Activated CD4-positive, alpha-beta T cell treated with anti-CD3 and anti-CD28 coated beads, Interleukin-2, amount 50 U/mL, for 16 hours (primary cell): ENCODE measurements around the gene FYCO1.
"Not testable (repeated sequence)": the region's sequence is repeated elsewhere in the genome, so short reads cannot be mapped to it uniquely, and the experiment has no call there.

Experiments used
- DNase-seq: peaks from one replicate; pipeline ENCODE4 v3.0.0-alpha.2; 2020

Gene FYCO1

GRCh38 chr3:45995236-45996192, at the start of gene FYCO1:
TSS of gene FYCO1 (minus strand) at chr3:45995824. CDS start at chr3:45984910, 10,914 bp downstream.
- peak; percentile 91 for DNase-seq

DNA sequence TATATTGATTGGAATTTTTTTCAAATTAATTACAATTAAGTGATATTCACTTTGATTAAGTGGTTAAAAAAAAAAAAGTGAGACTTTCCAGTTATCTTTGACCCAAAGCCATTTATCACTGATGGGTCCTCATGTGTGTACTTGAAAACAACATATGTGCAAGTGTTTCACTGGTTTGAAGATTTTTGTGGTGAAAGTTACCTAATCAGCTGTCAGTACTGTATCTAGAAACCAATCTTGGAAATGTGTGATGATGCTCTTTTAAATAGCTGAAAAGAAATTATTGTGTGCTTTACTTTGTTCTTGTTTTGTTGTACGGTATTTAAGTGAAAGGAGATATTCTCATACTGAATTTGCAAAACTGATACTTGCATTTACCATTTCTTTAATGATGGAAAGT, 43.3 kb upstream of the FYCO1 start:
- DNase-seq, result no peak

DNA sequence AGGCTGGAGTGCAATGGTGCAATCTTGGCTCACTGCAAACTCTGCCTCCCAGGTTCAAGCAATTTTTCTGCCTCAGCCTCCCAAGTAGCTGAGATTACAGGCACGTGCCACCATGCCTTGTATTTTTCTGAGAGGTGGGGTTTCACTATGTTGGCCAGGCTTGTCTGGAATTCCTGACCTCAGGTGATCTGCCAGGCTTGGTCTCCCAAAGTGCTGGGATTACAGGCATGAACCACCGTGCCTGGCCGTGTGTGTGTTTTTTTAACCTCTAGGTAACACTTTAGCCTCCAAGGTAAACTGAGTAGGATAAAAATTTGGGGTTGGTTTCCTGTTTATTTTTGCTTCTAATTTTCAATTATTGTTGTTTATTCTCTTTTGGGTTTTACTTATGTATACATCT, 42.4 kb upstream of the FYCO1 start:
- DNase-seq, result not testable (repeated sequence)

DNA sequence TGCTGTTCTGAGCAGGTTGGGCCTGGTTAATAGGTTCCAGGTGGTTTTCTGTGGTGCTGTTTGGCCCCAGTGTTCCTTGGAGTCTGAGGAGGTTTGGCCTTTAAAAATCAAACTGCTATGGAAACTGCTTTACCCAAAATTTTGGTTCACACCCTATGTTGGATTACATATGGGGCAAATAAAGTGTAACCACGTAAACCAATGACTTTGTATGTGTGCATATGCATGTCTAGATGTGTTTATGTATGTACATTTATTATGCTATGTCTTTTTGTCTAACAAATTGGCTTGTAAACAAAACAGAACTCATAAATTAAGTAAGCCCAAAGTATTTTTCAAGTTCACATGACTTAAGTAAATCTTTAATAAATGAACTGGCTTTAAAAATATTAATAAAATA, 40.6 kb upstream of the FYCO1 start:
- DNase-seq, result no peak

GRCh38 chr3:46031747-46032146, 36.1 kb upstream of the FYCO1 start:
- no peak for DNase-seq

- DNase-seq, result no peak
These were observed 35.6 kb upstream of the FYCO1 start for GRCh38 chr3:46031269-46031668.

DNA sequence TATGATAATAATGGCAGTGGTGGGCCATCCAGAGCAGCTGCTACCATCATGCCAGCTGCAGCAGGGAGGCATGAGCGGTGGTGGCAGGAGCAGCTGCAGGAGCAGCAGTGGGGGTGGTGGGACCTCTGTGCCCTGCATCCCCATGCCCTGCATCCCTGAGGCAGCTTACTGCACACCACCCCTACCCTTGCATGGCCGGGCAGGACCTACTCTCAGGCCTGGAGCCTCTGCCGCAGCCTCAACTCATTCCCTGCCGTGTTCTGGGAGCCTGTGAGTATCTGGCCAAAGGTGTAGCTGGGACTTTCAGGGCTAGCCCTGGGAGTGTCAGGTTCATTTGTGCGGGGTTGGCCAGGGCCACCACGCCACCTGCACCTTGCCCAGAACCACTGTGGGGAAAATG, 35.0 kb upstream of the FYCO1 start:
- no peak for DNase-seq

DNA sequence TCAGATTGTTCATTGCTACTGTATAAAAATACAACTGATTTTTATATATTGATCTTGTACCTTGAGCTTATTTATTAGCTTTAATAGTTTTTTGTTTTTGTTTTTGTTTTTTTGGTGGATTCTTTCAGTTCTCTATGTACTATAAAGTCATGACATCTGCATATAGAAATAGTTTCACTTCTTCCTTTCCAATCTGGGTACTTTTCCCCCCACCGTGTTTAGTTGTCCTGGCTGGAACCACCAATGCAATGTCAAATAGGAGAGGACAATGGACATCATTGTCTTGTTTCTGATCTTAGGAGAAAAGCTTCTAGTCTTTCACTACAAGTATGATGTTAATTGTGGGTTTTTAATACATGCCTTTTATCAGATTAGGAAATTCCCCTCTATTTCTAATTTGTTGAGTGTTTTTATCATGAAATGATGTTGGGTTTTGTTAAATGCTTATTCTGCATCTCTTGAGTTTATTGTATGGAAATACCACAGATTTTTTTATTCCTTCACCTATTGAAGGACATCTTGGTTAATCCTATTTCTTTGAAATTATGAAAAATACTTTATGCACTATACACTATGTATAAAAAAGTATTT, 34.4 kb upstream of the FYCO1 start:
- DNase-seq, result no peak

- no peak for DNase-seq
These were observed 32.2 kb upstream of the FYCO1 start for GRCh38 chr3:46027736-46028397.

DNA sequence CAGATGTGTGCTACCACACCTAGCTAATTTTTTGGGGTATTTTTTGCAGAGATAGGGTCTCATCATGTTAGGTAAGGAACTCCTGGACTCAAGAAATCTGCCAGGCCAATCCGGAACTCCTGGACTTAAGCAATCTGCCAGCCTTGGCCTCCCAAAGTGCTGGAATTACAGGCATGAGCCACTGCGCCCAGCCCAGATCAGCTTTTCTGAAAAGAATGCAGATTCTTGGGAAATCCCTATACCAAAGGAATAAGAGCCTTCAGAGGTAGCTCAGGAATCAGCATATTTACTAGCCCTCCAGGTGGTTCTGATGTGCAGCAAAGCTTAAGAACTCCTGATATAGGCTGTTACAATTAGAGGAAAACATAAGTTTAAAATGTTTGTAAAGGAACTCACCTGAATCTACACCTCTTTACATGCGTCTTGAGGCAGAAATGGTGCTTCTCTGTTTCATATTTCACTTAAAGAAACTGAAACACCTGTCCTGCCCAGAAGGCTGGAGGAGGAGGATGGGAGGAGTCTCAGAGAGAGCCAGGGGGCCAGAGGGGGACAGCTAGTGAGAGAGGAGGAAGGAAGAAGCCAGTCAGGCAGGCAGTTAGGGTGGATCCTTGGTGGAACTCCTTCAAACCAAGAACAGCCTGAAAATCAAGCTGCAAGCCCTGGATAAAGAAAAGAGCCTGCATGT, 31.5 kb upstream of the FYCO1 start, which contains the start of gene XCR1:
Gene XCR1 (minus strand): TSS at position 463 of the 685 bp plus-strand sequence. CDS start 5,536 bp downstream, outside the sequence.
- no peak for DNase-seq

DNA sequence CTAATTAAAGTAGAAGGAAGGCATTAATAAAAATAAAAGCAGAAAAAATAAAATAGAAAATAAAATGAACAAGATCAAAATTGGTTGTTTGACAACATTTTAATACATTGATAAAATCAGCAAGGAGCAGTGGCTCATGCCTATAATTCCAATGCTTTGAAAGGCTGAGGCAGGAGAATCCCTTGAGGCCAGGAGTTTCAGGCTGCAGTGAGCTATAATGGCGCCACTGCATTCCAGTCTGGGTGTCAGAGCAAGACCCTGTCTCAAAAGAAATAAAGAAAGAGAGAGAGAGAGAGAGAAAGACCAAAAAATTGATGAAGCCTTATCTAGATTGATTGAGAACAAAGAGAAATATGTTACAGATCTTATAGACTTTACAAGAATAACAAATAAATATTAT, 29.5 kb upstream of the FYCO1 start:
- DNase-seq, result no peak

GRCh38 chr3:46024131-46024530, 28.5 kb upstream of the FYCO1 start:
- no peak for DNase-seq

DNA sequence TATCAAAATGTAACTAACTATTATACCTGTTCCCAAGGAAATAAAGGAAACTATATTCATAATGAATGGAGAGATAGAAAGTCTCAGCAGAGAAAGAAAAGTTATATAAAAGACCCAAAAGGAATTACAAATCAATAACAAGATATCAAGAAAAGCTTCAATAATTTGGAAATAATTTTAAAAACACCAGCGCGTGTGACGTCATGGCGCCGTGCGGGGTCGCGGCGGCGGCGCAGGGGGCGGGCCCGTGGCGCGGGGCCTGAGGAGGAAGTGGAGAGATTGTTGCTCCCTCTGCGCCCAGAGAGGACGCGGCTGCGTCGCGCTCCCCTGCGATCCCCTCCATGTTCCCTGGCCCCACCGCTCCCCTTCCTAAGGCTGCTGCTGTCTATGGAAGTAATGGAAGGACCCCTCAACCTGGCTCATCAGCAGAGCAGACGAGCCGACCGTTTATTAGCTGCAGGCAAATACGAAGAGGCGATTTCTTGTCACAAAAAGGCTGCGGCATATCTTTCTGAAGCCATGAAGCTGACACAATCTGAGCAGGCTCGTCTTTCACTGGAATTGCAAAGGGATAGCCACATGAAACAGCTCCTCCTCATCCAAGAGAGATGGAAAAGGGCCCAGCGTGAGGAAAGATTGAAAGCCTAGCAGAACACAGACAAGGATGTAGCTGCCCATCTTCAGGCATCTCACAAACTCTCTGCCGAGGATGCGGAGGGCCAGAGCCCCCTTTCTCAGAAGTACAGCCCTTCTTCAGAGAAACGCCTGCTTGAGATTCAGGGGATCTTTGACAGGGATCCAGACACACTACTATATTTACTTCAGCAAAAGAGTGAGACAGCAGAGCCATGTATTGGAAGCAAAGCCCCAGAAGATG, 27.5 kb upstream of the FYCO1 start:
- no peak for DNase-seq

DNA sequence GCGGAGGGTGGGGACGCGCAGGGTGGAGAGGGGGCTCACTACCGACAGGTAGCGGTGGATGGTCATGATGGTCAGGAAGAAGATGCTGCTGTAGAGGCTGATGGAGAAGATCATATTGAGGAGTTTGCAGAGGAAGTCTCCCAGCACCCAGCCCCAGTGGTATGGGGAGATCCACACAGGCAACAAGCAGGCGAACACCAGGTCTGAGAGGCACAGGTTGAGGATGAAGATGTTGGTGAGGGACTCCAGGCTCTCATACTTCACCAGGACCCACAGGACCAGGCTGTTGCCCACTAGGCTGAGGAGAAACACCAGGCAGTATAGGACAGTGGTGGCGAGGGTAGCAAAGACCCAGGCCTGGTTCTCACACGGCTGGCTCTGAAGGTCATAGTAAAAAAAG, 25.9 kb upstream of the FYCO1 start:
- no peak for DNase-seq

- no peak for DNase-seq
These were observed 25.3 kb upstream of the FYCO1 start for GRCh38 chr3:46020766-46021510.

- peak; percentile 41 for DNase-seq
These were observed 24.1 kb upstream of the FYCO1 start for GRCh38 chr3:46019707-46020106.

- DNase-seq, result no peak
These were observed 22.1 kb upstream of the FYCO1 start for GRCh38 chr3:46017720-46018119.

- no peak for DNase-seq
These were observed 17.9 kb upstream of the FYCO1 start for GRCh38 chr3:46013316-46014094.

GRCh38 chr3:46012246-46012645, 16.6 kb upstream of the FYCO1 start:
- no peak for DNase-seq

GRCh38 chr3:46010519-46011113, 15.0 kb upstream of the FYCO1 start:
- no peak for DNase-seq
